ENCODE results near the gene TUBB2B. TPM values are rescaled to one million over a fixed set of nuclear protein-coding genes. Genes with fewer than 3 reads are reported as not detected.

TUBB2B gene
- total RNA-seq, 1 donor from 2014 or later = 158 TPM

DNA sequence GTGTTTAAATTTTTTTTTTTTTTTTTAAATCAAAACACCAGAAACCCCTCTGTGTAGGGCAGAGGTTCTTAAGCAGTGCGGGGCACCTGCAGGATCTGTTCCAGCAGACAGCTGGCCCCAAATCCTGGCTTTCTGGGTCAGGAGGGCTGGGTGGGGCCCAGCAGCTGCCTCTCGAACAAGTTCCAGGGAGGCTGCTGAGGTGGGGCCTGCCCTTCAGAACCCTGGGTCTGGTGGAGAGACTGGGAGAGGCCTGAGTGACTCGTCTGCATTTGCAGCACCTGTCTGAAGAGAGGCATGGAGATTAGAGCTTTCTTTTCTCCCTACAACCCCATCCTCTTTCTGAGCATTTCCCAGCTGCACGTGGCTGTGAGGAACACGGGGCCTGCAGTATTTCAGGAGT lies 39.7 kb upstream of the TUBB2B start:
- Mint-ChIP-seq H3K27me3 (no peaks in the 10 kb centered on the region), H3K9me3 (no peaks in the 10 kb centered on the region), H3K36me3 (peaks cover 33% of the 10 kb centered on the region), H3K27ac (peak overlapping the region; percentile 48), H3K4me3 (no peak overlapping the region), H3K4me1 (ENCODE audit: unreplicated experiment) (peaks cover 6% of the 10 kb centered on the region)
- TF ChIP-seq, protein P1, sequence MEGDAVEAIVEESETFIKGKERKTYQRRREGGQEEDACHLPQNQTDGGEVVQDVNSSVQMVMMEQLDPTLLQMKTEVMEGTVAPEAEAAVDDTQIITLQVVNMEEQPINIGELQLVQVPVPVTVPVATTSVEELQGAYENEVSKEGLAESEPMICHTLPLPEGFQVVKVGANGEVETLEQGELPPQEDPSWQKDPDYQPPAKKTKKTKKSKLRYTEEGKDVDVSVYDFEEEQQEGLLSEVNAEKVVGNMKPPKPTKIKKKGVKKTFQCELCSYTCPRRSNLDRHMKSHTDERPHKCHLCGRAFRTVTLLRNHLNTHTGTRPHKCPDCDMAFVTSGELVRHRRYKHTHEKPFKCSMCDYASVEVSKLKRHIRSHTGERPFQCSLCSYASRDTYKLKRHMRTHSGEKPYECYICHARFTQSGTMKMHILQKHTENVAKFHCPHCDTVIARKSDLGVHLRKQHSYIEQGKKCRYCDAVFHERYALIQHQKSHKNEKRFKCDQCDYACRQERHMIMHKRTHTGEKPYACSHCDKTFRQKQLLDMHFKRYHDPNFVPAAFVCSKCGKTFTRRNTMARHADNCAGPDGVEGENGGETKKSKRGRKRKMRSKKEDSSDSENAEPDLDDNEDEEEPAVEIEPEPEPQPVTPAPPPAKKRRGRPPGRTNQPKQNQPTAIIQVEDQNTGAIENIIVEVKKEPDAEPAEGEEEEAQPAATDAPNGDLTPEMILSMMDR (conservative IDR thresholded peaks at IDR 0.05) = no peak
- DNase-seq (ENCODE audit: extremely low spot score, unreplicated experiment) = no peak

GRCh38 chr6:3266170-3266569 lies 38.7 kb upstream of the TUBB2B start:
- Mint-ChIP-seq H3K4me3 (no peak overlapping the region), H3K4me1 (ENCODE audit: unreplicated experiment) (peaks cover 13% of the 10 kb centered on the region), H3K27me3 (no peaks in the 10 kb centered on the region), H3K36me3 (peaks cover 26% of the 10 kb centered on the region), H3K9me3 (no peaks in the 10 kb centered on the region), H3K27ac (no peak overlapping the region)
- DNase-seq (ENCODE audit: extremely low spot score, unreplicated experiment) = no peak
- TF ChIP-seq, protein P1 (conservative IDR thresholded peaks at IDR 0.05) = no peak

GRCh38 chr6:3265671-3266070 lies 38.2 kb upstream of the TUBB2B start:
- no peaks in the 10 kb centered on the region for H3K9me3 Mint-ChIP-seq
- H3K4me1 Mint-ChIP-seq (ENCODE audit: unreplicated experiment) = peaks cover 18% of the 10 kb centered on the region
- no peak overlapping the region for H3K27ac Mint-ChIP-seq
- no peak overlapping the region for H3K4me3 Mint-ChIP-seq
- TF ChIP-seq, protein P1 (conservative IDR thresholded peaks at IDR 0.05) = no peak
- no peaks in the 10 kb centered on the region for H3K27me3 Mint-ChIP-seq
- peaks cover 22% of the 10 kb centered on the region for H3K36me3 Mint-ChIP-seq
- no peak for DNase-seq (ENCODE audit: extremely low spot score, unreplicated experiment)

- no peak overlapping the region for H3K27ac Mint-ChIP-seq
- no peak for DNase-seq (ENCODE audit: extremely low spot score, unreplicated experiment)
- H3K36me3 Mint-ChIP-seq = peaks cover 15% of the 10 kb centered on the region
- TF ChIP-seq, protein P1 (conservative IDR thresholded peaks at IDR 0.05) = no peak
- H3K27me3 Mint-ChIP-seq = no peaks in the 10 kb centered on the region
- H3K4me1 Mint-ChIP-seq (ENCODE audit: unreplicated experiment) = peaks cover 26% of the 10 kb centered on the region
- H3K9me3 Mint-ChIP-seq = no peaks in the 10 kb centered on the region
- no peak overlapping the region for H3K4me3 Mint-ChIP-seq
Observed at GRCh38 chr6:3264356-3264755, 36.9 kb upstream of the TUBB2B start.

- no peak for DNase-seq (ENCODE audit: extremely low spot score, unreplicated experiment)
- Mint-ChIP-seq H3K27me3 (no peaks in the 10 kb centered on the region), H3K4me1 (ENCODE audit: unreplicated experiment) (peaks cover 26% of the 10 kb centered on the region), H3K27ac (no peak overlapping the region), H3K36me3 (peaks cover 10% of the 10 kb centered on the region), H3K4me3 (no peak overlapping the region), H3K9me3 (no peaks in the 10 kb centered on the region)
- TF ChIP-seq, protein P1 (conservative IDR thresholded peaks at IDR 0.05) = no peak
Observed at GRCh38 chr6:3263096-3263495, 35.6 kb upstream of the TUBB2B start.

- Mint-ChIP-seq H3K4me3 (peak overlapping the region; percentile 36), H3K4me1 (ENCODE audit: unreplicated experiment) (peaks cover 20% of the 10 kb centered on the region)
Observed at GRCh38 chr6:3261921-3262320, 34.5 kb upstream of the TUBB2B start.

More at GRCh38 chr6:3261921-3262320, 34.5 kb upstream of the TUBB2B start:
- no peak for DNase-seq (ENCODE audit: extremely low spot score, unreplicated experiment)
- peaks cover 3% of the 10 kb centered on the region for H3K36me3 Mint-ChIP-seq
- no peaks in the 10 kb centered on the region for H3K9me3 Mint-ChIP-seq
- H3K27me3 Mint-ChIP-seq = peaks cover 3% of the 10 kb centered on the region
- TF ChIP-seq, protein P1 (conservative IDR thresholded peaks at IDR 0.05) = no peak
- H3K27ac Mint-ChIP-seq = no peak overlapping the region
